Spleen (tissue), 3 donors: ENCODE results near the gene SLC7A8.
"Not testable (repeated sequence)": the region's sequence is repeated elsewhere in the genome, so short reads cannot be mapped to it uniquely, and the experiment has no call there.

Source experiments
- POLR2A ChIP-seq, 3 donors: fragments of 450-650 bp; IDR thresholded peaks; one replicate each; pipeline ENCODE4 v1.5.1; 2017; ENCODE audit warnings: antibody characterized with exemption in 3 of 3, mild to moderate bottlenecking in 1 of 3
- POLR2AphosphoS5 ChIP-seq, 3 donors: sonication (generic); formaldehyde crosslinking; IDR thresholded peaks; one replicate each; pipeline ENCODE4 v1.5.1; 2017; ENCODE audit warnings: antibody characterized with exemption in 3 of 3

- not testable (repeated sequence) for TF ChIP-seq POLR2AphosphoS5, POLR2A (IDR thresholded peaks at IDR 0.05)
Measured at GRCh38 chr14:23107620-23108019, 75.8 kb downstream of the SLC7A8 start.
